RWPE1 (cell line): ENCODE results near the gene ADM5.
"Not testable (repeated sequence)": the region's sequence is repeated elsewhere in the genome, so short reads cannot be mapped to it uniquely, and the experiment has no call there.

ENCODE experiments used
- CTCF ChIA-PET: fragments of 350-600 bp; sonication (Branson Sonifier 250); formaldehyde crosslinking; extraction: SDS; loops from one replicate; lab custom pipeline; 2021; lab: Yijun Ruan, JAX
- POLR2A ChIA-PET: fragments of 400-600 bp; formaldehyde crosslinking; extraction: SDS; loops from one replicate; lab custom pipeline; 2020; ENCODE audit warnings: antibody characterized with exemption; ENCODE audit not compliant: low non-redundant PET; lab: Yijun Ruan, JAX
- DNase-seq: peaks from one replicate; pipeline ENCODE4 v3.0.0; 2012; ENCODE audit warnings: low spot score
- H3K27ac ChIP-seq: fragments of 450-650 bp; 2 replicates; pipeline ENCODE4 v1.5.1; 2017
- CTCF ChIP-seq: fragments of 450-650 bp; conservative IDR thresholded peaks from 2 replicates; pipeline ENCODE4 v1.5.1; 2017; ENCODE audit warnings: low read depth, mild to moderate bottlenecking

The ADM5 gene

GRCh38 chr19:49718991-49719390, 29.6 kb downstream of the ADM5 start:
- CTCF ChIA-PET: no interaction called here
- no peak for TF ChIP-seq CTCF

GRCh38 chr19:49719420-49719819, 30.0 kb downstream of the ADM5 start:
- DNase-seq, CTCF ChIA-PET, POLR2A ChIA-PET, H3K27ac ChIP-seq: not testable (repeated sequence)

More at GRCh38 chr19:49718991-49719390, 29.6 kb downstream of the ADM5 start:
- POLR2A ChIA-PET: no interaction called here
- H3K27ac ChIP-seq: no peak overlapping the region; the same call in 1 of the 2 replicates
- no peak for DNase-seq

DNA sequence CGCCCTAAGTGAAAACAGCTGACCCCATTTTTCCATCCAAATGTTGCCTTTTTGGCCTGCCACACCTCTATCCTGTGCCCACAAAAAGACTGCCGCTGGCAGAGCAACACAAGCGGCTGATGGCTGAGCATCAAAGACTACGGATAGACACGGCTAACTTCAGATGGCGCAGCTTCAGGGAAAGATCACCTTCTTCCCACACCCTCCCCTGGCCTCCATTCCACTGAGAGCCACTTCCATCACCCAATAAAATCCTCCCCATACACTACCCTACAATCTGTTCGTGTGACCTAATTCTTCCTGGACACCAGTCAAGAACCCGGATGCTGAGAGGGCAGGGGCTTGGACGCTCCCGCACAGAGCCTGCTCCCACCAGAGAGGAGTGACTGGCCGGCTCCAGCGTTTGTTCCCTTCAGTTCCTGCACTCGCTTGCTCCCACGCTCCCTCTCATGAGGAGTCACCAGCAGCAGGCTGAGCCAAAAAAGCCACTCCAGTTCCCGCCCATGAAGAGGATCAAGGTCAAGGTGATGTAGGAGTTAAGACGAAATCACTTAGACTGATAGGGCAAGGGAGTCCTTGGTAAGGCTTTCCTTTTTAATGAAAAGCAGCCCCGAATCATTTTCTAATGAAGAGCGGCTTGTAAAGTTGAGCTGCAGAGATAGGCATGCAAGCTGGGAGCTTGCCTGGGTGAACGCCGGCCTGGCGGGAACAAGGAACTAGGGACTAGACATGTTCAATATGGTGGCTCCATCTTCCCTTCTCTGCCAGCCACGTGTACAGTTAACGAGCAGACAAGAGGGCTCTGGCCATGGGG, 38.0 kb downstream of the ADM5 start:
- TF ChIP-seq CTCF: no peak
- POLR2A ChIA-PET: no interaction called here
- H3K27ac ChIP-seq: no peak overlapping the region
- DNase-seq: no peak
- CTCF ChIA-PET: no interaction called here

DNA sequence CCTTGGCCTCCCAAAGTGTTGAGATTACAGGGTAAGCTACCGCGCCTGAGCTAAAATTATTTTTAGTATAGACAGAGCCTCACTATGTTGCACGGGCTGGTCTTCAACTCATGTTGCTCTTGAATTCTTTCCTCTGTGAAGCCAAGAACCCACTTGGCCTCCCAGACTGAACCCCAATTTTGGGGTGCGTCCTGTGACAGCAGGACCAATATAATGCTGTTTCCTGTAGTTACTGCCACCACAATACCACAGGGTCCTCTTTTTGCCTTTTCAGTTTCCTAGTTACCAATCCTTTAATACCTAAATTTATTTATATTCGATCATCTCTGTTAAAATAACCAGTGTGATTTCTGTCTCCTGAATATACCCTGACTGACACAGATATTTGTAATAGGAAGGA, 40.8 kb downstream of the ADM5 start:
- no peak for TF ChIP-seq CTCF
- no peak overlapping the region for H3K27ac ChIP-seq
- DNase-seq: no peak
- ChIA-PET CTCF (no interaction called here), POLR2A (no interaction called here)

DNA sequence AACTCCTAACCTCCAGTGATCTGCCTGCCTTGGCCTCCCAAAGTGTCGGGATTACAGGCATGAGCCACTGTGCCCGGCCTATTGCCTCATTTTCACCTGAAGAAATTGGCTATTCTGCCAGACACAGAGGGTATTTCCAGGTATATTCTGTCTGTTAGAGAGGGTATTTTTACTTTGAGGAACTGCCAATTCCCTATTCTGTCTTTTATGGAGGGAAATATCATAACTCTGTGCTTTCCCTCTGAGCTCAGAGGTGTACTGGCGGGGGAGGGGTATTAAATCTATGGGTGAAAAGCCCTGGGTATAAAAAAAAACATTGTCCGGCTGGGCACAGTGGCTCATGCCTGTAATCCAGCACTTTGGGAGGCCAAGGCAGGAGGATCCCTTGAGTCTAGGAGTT, 48.9 kb downstream of the ADM5 start:
- DNase-seq: no peak
- ChIA-PET POLR2A (interaction anchor here (0.5 kb wide), 1 partner anchor 110 kb away, joined by 3 read pairs; no protein-coding TSS in a partner anchor), CTCF (no interaction called here)
- H3K27ac ChIP-seq: no peak overlapping the region
- no peak for TF ChIP-seq CTCF

GRCh38 chr19:49739098-49739497, 49.7 kb downstream of the ADM5 start:
- no peak overlapping the region for H3K27ac ChIP-seq
- ChIA-PET CTCF (no interaction called here), POLR2A (no interaction called here)
- DNase-seq: no peak
- TF ChIP-seq CTCF: no peak

GRCh38 chr19:49739933-49740332, 50.5 kb downstream of the ADM5 start:
- H3K27ac ChIP-seq: no peak overlapping the region
- POLR2A ChIA-PET: interaction anchor here (0.6 kb wide), 1 partner anchor 26 kb away, joined by 3 read pairs; no protein-coding TSS in a partner anchor
- no peak for TF ChIP-seq CTCF
- CTCF ChIA-PET: interaction anchor here (0.7 kb wide), 1 partner anchor 403 kb away, joined by 3 read pairs; no protein-coding TSS in a partner anchor
- DNase-seq: no peak
